ENCODE data around the gene DCHS1. TPM values are rescaled to one million over a fixed set of nuclear protein-coding genes. Genes with fewer than 3 reads are reported as not detected.

DCHS1 gene
- total RNA-seq, 4 donors from 2014 or later = 22.2 to 59.8 (median 37.8) TPM

DNA sequence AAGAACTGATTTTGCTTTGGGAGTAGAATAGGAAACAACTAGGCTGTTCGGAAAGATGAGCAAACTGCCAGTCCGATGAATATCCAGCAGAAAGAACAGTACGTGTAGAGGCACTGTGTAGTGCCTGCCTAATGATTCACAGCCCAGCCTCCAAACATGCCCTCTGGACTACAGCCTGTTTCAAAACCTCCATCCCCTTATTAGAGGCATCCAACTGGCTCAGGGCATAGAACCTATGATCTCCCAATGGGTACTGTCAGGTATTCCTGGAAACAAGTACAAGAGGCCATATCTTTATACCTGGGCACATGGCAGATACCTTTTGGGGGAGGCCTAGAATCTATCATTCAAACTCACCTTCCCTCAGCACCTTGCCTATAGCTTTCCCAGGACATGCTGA is 57.1 kb downstream of the DCHS1 start:
- TF ChIP-seq EP300 (IDR thresholded peaks at IDR 0.05) = no peak
- TF ChIP-seq, protein P1, sequence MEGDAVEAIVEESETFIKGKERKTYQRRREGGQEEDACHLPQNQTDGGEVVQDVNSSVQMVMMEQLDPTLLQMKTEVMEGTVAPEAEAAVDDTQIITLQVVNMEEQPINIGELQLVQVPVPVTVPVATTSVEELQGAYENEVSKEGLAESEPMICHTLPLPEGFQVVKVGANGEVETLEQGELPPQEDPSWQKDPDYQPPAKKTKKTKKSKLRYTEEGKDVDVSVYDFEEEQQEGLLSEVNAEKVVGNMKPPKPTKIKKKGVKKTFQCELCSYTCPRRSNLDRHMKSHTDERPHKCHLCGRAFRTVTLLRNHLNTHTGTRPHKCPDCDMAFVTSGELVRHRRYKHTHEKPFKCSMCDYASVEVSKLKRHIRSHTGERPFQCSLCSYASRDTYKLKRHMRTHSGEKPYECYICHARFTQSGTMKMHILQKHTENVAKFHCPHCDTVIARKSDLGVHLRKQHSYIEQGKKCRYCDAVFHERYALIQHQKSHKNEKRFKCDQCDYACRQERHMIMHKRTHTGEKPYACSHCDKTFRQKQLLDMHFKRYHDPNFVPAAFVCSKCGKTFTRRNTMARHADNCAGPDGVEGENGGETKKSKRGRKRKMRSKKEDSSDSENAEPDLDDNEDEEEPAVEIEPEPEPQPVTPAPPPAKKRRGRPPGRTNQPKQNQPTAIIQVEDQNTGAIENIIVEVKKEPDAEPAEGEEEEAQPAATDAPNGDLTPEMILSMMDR (IDR thresholded peaks at IDR 0.05) = no peak
- TF ChIP-seq POLR2A (IDR thresholded peaks at IDR 0.05) = no peak
- TF ChIP-seq POLR2AphosphoS5 (IDR thresholded peaks at IDR 0.05) = no peak
- ATAC-seq = no peak
- peaks cover 12 to 81% (median 28%) of the 10 kb centered on the region in 3 donors for H3K4me1 ChIP-seq
- no peaks in the 10 kb centered on the region for H3K27me3 ChIP-seq
- H3K9me3 ChIP-seq = no peaks in the 10 kb centered on the region
- peaks cover 3 to 56% of the 10 kb centered on the region in 2 donors for H3K36me3 ChIP-seq
- WGBS, 2 donors (ENCODE audit: low coverage in 1 of 2) = 83 to 93% methylated on average over 2 to 3 of the region's 3 CpGs
- H3K4me3 ChIP-seq = no peak overlapping the region
- H3K27ac ChIP-seq = peak overlapping the region in 2 of 4 donors; percentile 67 to 72

- TF ChIP-seq EP300 (IDR thresholded peaks at IDR 0.05) (no peak), POLR2AphosphoS5 (IDR thresholded peaks at IDR 0.05) (no peak), POLR2A (IDR thresholded peaks at IDR 0.05) (no peak)
- TF ChIP-seq, protein P1 (IDR thresholded peaks at IDR 0.05) = no peak
- no peaks in the 10 kb centered on the region for H3K9me3 ChIP-seq
- peak overlapping the region; percentile 62 to 78 (median 70) for H3K27ac ChIP-seq
- ATAC-seq = peak; percentile 50
- H3K4me1 ChIP-seq = peaks cover 9 to 66% (median 16%) of the 10 kb centered on the region in 3 donors
- H3K27me3 ChIP-seq = no peaks in the 10 kb centered on the region
- 3 to 19% methylated on average over 4 to 5 of the region's 5 CpGs for WGBS, 2 donors (ENCODE audit: low coverage in 1 of 2)
- no peak overlapping the region for H3K4me3 ChIP-seq
- H3K36me3 ChIP-seq = peaks cover 3 to 57% of the 10 kb centered on the region in 2 donors
Observed at GRCh38 chr11:6596239-6596877, 59.3 kb downstream of the DCHS1 start.

- H3K27me3 ChIP-seq = no peaks in the 10 kb centered on the region
- WGBS, 2 donors (ENCODE audit: low coverage in 1 of 2) = 20 to 82% methylated on average over 1 to 3 of the region's 3 CpGs
- peak overlapping the region in 1 of 4 donors; percentile 72 for H3K27ac ChIP-seq
- H3K9me3 ChIP-seq = no peaks in the 10 kb centered on the region
- peaks cover 0 to 40% of the 10 kb centered on the region in 2 donors for H3K36me3 ChIP-seq
- H3K4me3 ChIP-seq = no peak overlapping the region
- H3K4me1 ChIP-seq = peaks cover 9 to 45% (median 13%) of the 10 kb centered on the region in 3 donors
- ATAC-seq = no peak
- TF ChIP-seq POLR2A (IDR thresholded peaks at IDR 0.05) = no peak
- TF ChIP-seq, protein P1 (IDR thresholded peaks at IDR 0.05) = no peak
- TF ChIP-seq EP300 (IDR thresholded peaks at IDR 0.05) = no peak
- no peak for TF ChIP-seq POLR2AphosphoS5 (IDR thresholded peaks at IDR 0.05)
Observed at GRCh38 chr11:6594142-6594768, 61.4 kb downstream of the DCHS1 start.

DNA sequence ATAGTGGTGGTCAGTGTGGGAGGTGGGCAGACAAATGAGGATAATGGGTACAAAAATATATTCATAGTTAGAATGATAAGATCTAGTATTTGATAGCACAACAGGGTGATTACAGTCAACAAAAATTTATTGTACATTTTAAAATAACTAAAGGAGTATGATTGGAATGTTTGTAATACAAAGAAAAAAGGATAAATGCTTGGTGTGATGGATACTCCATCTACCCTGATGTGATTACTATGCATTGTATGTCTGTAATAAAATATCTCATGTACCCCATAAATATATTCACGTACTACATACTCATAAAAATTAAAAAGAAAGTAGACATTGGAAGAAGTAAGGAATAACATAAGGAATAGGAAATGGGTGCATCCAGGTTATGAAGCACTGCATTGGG is 67.6 kb downstream of the DCHS1 start:
- no peaks in the 10 kb centered on the region for H3K27me3 ChIP-seq
- peaks cover 0 to 17% (median 0%) of the 10 kb centered on the region in 3 donors for H3K9me3 ChIP-seq
- H3K4me3 ChIP-seq = no peak overlapping the region
- H3K36me3 ChIP-seq = peaks cover 0 to 17% of the 10 kb centered on the region in 2 donors
- ATAC-seq = no peak
- no peak overlapping the region for H3K27ac ChIP-seq
- H3K4me1 ChIP-seq = peaks cover 0 to 15% (median 0%) of the 10 kb centered on the region in 3 donors
- WGBS, 2 donors (ENCODE audit: low coverage in 1 of 2) = 78 to 86% methylated on average over 1 of the region's 1 CpG
- TF ChIP-seq POLR2AphosphoS5 (IDR thresholded peaks at IDR 0.05) (no peak), EP300 (IDR thresholded peaks at IDR 0.05) (no peak), POLR2A (IDR thresholded peaks at IDR 0.05) (no peak)
- TF ChIP-seq, protein P1 (IDR thresholded peaks at IDR 0.05) = no peak
